NCI-H2107 (cell line): ENCODE results near the gene PLXNA3.
A peak's percentile ranks its signal among the peaks of the same experiment; 100 is the strongest.

ENCODE experiments used
- DNase-seq: peaks from one replicate; lab custom pipeline; 2025; lab: John Stamatoyannopoulos, UW

The PLXNA3 gene

GRCh38 chrX:154502098-154502497 is 44.0 kb downstream of the PLXNA3 start:
- no peak for DNase-seq

DNA sequence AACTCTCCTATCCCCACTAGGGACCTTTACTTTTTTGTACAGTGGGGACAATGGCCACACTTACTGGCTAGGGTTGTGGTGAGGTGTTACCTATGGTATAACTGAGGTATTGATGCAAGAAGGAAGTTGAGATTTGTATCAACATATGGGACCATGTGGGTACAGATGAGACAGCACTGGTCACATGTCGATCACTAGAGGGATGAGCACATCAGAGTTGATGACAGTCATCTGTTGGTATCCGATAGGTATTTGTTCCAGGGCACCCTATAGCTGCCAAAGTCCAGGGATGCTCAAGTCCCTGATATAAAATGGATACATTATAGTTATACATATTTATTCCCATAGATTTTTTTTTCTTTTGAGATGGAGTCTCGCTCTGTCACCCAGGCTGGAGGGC is 44.9 kb downstream of the PLXNA3 start:
- no peak for DNase-seq

DNA sequence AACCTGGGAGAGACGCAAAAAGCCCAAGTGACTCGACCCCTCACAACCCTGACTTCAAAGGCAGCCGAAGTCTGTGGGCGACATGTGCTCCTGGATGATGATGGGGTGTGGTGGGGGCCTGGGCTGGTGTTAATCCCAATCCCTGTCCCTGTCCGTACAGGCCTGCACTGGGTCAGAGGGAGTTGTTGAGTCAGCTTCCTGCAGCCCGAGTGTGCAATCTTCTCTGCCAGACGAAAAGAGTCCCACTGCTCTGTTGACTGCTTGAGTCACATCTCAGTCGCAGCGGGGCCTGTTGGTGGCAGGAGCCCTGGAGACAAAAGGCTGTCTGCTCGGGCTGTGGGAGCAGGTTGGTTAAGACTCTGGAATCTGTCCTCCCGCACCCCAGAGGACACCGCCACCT is 47.7 kb downstream of the PLXNA3 start:
- DNase-seq = no peak

DNA sequence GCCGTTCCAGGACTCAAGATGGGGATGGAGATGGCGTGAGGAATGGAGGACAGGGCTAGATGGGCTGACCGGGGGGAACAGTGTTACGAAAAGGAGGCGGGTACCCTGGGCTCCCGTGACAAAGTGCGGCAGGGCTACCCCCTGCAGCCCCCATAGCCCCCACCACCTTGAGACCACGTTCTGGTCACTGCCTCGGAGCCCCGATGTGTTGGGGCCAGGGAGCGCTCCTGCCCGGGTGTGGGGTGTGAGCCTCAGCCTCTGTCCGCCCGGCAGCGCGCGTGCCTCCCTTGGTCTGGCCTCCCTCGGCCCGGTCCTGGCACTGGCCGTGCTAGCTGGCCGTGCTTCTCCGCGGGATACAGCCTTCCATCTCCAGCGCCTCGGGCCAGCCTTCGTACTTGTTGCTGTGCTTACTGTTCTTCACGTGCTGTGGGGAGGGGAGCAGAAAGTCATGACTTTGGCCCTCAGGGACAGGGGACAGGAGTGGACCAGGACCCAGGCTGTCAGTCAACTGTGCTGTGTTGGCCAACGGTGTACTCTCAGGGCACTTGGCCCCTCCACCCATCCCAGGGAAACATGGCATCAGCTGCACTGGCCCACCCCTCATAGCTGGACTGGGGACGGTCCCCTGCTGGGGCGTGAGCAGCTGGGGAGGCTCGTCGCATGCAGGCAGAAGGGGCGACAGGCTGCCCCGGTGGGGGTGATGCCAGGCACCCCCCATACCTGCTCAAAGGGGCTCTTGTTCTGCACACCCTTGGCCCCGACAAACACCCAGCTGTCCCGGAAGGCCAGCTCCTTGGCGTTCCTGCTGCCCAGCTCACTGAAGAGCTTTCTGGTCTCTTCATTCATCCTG is 48.6 kb downstream of the PLXNA3 start:
- no peak for DNase-seq

- DNase-seq = no peak
Observed at GRCh38 chrX:154507673-154508383, 49.7 kb downstream of the PLXNA3 start.

DNA sequence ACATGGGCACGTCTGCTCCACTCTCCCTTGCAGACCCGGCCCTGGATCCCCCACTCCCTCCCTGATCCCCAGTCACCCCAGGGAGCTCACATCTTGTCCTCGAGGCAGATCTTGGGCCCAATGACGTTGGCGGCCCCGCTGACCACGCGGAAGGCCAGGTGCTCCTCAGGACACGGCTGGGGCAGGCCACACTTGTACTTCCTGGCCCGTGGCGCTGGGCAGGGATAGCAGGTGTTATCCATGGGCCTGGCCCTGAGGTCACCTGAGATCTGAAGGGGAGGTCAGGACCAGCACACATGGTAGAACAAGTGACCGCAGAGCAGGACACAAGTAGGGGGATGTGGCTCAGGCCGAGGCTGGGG is 50.3 kb downstream of the PLXNA3 start:
- no peak for DNase-seq

DNA sequence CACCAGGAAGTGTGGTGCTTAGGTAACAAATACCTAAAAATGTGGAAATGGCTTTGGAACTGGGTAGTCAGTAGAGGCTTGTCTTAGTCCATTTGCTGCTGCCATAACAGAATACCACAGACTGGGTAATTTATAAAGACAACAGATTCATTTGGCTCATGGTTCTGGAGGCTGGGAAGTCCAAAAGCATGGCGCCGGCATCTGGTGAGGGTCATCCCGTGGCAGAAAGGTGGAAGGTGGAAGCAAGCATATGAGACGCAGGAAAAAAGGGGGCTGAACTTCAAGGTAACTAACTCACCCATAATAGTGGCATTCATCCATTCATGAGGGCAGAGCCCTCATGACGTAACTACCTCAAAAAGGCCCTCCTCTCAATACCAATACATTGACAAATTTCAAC is 51.4 kb downstream of the PLXNA3 start:
- DNase-seq = no peak

DNA sequence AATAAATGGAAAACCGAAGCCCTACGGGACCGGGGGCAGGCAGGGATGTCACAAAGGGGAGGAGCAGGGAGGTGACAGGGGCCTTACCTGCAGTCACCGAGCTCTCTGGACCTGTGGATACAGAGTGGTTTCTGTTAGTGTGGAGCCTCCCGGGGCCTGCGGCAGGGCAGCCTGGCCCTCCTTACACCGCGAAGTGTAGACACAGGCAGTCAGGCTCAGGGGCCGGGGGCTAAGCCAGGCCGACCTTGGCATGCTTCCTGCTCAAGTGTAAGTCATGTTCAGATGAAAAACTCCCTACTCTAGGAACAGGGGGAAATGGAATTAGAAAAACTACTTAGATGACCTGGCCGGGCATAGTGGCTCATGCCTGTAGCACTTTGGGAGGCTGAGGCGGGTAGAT is 53.7 kb downstream of the PLXNA3 start:
- no peak for DNase-seq

GRCh38 chrX:154512879-154513553 is 54.9 kb downstream of the PLXNA3 start:
- DNase-seq = no peak

DNA sequence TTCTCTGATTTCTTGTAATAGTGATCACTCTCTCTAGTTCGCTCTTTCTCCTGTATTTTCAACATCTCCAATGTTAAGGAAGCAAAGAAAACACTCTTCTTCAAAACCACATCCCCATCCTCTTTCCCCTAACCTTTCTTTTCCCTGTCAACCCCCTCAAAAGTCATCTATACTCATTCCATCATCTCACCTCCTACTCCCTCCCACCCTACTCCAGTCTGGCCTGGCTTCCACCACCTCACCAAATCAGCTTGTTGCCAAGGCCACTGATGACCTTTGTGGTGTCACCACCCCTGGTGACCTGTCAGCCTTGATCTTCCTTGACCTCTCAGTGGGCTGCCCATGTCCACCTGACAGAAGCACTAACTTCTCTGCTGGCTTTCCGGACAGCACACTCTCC is 55.6 kb downstream of the PLXNA3 start:
- no peak for DNase-seq

DNA sequence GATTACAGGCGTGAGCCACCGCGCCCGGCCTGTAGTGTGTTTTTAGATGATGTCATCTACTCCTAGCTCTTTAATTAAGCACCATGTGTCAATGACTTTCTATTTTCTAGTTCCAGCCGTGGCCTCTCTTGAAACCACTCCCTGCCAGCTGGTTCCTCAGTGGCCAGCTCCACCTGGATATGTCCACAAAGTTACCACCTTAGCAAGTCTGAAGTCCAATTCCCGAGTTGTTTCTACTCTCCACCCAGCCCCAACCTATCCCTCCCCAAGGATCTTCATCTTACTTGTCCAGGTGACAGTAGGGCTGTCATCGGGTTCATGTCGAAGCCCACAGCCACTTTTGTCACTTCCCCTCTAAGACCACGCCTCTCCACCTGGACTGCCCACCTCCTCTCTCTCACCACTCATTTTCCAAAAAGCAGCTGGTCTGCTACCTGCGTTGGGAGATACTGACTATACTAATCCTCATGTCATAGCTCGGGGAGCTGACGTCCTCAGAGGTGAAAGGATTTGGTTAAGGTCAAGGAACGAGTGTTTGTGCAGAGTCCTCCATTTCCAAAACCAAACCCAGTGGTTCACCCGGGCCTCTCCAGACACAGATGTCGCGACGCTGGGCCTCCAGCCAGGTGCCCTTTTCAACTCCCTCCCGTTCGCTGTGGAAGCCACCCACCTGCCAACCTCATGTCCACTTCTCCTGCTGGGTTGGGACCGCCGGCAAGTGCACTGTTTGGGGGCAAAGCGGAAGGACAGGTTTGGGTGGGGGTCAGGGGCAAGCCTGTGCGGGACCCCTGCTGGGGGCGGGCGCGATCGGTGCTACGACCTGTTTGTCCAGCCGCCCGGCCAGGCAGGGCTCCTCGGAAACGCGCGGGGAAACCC is 57.2 kb downstream of the PLXNA3 start:
- DNase-seq = no peak

DNA sequence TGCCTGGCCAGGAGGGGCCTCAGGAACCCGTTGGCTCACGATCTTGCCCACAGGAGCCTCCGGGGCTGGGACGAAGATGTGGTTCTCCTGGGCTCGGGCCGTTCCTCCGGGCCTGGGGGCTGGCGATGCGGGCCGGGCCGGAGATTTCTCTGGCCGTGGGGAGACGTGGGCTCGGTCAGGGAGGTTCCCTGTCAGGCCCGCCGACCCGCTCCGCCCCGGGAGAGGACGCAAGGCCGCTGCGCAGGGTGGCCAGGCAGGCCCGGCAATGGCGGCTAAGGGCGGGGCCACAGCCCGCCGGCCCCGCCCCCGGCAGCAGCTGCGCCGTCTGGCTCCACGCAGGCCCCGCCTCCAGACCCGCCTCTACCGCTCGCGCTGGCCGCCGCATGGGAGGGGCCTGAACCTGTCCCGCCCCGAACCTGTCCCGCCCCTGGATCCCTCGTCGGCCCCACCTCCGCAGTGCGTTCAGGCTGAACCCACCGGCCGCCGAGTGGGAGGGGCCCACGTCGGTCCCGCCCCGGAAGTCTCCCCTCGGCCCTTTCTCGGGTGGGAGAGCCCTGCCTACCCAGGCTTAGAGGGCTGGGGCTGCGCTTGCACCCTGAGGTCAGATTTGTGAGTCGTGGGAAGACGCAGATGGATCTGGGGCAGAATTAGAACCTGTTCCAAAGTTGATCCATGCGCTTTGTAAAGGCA is 58.0 kb downstream of the PLXNA3 start, which contains the start of gene FAM3A:
FAM3A (minus strand) TSS at position 267 of the 690 bp plus-strand sequence. CDS start 460 bp downstream, outside the sequence.
- peak; percentile 91 for DNase-seq

GRCh38 chrX:154516656-154517100 is 58.6 kb downstream of the PLXNA3 start:
- no peak for DNase-seq

DNA sequence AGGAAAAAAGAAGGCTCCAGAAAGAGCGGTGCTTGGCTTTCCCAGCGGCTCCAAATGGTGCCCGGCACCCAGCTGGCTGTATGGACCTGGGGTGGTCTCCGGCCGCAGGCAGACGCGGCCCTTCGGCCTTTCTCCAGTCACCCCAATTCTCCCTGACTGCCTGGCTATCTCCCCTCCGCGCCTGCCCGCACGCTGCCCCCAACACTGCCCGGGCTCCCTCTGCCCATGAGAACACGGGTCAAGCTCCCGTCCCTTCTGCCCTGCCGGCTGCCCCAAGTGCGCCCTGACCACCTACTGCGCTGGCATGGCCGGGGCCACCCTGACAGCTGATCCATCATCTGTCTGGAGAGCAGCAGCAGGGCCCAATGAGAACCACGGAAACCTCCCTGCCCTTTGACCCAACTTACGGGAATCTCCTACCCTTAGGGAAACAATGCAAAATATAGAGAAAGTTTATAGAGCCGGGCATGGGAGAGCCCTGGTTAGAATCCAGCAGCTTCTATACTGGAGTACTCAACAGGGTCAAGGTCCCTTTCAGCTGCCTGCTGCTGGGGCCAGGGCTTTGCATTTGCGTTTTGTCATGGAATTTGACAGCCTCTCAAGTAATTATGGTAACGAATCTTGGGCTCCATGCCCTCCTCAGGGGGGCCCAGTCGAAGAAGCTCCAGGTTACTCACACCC is 59.2 kb downstream of the PLXNA3 start:
- DNase-seq = no peak

- no peak for DNase-seq
Observed at GRCh38 chrX:154519389-154519788, 61.3 kb downstream of the PLXNA3 start.

GRCh38 chrX:154525606-154526490 is 67.8 kb downstream of the PLXNA3 start:
- no peak for DNase-seq

DNA sequence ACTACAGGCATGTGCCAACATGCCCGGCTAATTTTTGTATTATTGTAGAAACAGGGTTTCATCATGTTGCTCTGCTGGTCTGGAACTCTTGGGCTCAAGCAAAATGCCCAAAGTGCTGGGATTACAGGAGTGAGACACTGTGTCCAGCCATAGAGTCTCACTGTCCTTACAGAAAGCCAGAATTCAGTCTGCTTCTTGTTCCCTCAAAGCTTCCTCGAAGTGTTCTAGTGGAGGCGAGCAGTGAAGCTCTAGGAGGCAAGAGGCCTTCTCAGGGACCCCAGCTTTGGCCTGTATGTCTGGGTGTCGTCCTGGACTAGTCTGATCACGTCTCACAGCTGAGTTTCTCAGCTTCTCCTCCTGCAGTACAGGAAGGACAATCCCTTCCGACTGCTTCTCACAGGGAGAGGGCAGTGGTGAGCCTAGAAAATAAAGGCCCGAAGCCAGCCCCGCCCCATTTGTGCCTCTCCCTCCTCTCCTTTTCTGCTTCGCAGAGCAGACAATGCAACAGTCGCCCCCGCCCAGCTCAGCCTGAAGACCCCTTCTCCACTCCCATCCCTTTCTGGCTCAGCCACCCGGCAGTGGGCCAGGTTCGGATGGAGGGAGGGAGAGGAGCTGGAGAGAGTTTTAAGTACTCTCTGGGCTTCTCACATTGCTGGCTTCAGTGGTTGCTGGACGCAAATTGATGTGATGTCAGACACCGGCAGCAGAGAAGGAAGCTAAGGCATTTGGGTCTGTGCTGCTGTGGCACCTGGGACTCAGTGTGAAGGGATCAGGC is 69.0 kb downstream of the PLXNA3 start:
- DNase-seq = peak; percentile 46
